Stimulated activated naive CD4-positive, alpha-beta T cell (primary cell): ENCODE measurements around the gene HAUS3.
A peak's percentile ranks its signal among the peaks of the same experiment; 100 is the strongest.
"Not testable (repeated sequence)": the region's sequence is repeated elsewhere in the genome, so short reads cannot be mapped to it uniquely, and the experiment has no call there.

Experiments
- DNase-seq, 6 experiments: peaks; one replicate each; lab custom pipeline; 2025; lab: John Stamatoyannopoulos, UW

HAUS3 gene

DNA sequence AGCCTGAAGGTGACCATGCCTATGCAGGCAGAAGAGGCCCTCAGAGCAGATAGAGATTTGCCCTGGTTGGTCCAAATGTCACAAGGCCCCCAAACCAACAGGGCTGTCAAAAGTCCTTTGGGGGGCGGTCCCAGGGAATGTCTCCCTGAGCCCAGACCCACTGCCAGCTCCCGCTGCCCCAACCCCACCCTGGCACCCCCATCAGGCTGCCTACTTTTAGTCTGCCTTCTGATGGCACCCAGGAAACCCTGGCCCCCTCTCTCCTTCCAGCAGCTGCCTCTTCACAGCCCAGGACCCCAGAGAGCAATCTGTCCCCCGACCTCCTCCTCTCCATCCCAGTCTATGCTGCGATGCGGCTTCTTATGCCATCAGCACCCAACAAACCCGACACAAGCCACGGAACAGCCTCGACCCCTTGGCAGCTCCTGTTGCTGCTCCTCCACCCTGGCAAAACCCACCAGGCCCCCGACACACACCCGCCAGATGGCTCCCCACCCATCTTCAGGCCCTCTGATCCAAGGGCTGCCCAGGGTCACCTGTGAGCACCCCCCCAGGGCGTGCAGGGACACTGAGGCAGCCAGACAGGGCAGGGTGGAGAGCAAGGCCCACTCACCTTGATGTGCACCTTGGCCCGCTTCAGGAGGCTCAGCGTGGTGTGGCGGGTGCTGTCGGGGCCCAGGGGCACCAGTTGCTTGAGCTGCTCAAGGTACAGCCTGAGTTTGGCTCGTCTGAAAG, 10.0 kb upstream of the HAUS3 start:
- DNase-seq = no peak

DNA sequence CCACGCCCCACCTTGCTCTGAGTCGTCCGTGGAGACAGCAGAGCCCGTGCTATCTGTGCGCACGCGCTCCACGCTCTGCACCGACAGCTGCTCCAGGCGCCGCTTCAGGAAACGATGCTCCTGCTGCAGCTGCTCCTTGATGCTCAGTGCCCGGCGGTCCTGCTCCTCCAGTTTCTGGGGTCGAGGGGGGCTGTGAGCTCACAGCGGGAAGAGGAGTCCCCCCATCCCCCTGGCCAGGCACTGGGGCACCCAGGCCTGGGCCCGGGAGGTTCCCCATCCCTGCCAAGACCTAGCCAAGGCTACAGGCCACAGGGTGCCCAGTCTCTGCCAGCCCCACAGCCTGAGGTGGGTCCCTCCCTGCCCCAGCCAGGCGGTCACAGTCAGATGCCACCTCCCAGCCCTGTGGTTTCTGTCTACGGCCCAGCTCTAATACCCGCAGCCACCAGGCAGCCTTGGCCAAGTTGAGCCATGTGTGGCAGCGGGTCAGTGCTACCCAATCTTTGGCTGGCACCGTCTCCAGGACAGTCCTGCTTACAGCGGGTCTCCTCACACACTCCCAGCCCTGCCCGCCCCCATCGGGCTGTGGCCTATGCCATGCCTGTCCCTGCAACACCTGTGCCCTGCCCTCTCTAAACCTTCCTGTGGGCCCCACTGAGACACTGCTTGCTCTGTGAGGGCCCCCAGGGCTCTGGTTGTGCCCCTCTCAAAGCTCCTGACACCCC, 9.3 kb upstream of the HAUS3 start:
- no peak for DNase-seq

- DNase-seq = no peak
These were observed 8.6 kb upstream of the HAUS3 start for GRCh38 chr4:2250357-2251072.

- no peak for DNase-seq
These were observed 7.8 kb upstream of the HAUS3 start for GRCh38 chr4:2249526-2250356.

DNA sequence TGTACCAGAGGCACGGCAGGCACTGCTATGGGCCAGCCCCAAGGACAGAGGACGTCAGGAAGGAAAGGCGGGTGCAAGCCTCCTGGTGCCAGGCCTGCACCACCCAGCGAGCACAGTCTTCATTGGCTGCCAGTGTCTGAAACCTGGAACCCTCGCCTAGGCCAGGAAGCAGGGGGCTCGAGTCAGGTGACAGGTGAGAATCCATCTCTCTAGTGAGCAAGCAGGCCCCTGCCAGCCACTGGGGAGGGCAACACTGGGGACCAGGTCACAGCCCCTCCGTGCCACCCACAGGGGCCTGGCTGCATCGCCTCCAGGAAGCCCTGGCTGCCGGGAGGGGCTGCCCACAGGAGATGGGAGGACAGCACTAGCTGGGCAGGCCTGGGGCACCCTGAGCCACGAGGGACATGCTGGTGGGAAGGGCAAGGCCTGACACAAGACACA, 6.9 kb upstream of the HAUS3 start:
- DNase-seq = no peak

- no peak for DNase-seq
These were observed 6.3 kb upstream of the HAUS3 start for GRCh38 chr4:2248044-2248780.

- DNase-seq = no peak
These were observed 5.5 kb upstream of the HAUS3 start for GRCh38 chr4:2247128-2248043.

DNA sequence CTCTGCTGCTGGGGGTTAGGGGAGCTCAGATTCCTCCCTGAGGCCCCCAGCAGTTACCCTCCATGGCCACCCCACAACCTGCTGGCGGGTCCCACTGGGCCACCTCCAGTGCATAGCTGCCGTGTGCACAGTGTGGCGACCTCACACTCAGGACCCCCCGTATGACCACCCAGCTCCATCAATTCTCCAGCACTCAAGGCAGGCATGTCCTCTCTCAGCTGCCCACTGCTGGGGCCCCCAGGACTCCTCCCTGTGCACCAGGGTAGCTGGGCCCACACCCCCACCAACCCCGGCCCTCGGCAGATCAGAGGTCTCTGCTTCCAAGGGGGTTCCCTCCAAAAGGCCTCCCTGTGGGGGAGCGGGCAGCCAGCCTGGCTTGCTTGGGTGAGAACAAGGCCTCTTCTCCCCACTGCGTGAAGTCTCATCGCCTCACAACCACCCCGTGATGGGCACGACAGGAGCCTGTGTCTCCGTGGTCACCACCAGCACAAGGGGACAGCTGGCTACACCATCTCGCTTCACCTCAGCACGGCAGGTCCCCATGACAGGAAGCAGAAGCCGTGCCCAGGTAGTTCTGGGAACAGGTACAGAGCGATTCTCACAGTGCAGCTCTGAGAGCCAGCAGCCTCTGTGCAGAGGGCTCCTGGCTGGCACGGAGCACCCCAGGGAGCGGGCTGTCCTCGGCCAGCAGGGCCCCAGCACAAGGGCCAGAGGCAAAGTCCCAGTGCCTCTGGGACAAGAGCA, 4.6 kb upstream of the HAUS3 start:
- no peak for DNase-seq

DNA sequence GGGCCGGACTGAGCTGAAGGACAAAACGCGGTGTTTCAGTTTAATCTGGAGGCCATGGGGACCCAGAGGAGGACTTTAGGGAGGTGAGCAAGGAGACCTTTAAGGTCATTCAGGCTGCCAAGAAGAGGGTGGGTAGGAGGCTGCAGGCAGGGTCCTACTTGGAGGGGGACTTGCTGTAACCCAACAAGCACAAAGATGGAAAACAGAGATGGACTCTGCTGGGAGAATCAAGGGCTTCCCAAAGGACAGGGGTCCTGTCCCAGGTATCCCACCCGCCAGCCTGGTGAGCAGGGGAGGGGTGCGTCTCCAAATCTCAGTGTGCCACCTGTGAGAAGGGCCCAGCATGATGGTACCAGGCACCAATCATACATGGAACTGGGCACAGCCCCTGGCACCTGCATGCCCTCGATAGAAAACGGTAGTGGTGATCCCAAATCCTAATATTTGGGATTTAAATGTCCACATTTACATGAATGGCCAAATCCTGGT, 3.9 kb upstream of the HAUS3 start:
- DNase-seq = no peak

DNA sequence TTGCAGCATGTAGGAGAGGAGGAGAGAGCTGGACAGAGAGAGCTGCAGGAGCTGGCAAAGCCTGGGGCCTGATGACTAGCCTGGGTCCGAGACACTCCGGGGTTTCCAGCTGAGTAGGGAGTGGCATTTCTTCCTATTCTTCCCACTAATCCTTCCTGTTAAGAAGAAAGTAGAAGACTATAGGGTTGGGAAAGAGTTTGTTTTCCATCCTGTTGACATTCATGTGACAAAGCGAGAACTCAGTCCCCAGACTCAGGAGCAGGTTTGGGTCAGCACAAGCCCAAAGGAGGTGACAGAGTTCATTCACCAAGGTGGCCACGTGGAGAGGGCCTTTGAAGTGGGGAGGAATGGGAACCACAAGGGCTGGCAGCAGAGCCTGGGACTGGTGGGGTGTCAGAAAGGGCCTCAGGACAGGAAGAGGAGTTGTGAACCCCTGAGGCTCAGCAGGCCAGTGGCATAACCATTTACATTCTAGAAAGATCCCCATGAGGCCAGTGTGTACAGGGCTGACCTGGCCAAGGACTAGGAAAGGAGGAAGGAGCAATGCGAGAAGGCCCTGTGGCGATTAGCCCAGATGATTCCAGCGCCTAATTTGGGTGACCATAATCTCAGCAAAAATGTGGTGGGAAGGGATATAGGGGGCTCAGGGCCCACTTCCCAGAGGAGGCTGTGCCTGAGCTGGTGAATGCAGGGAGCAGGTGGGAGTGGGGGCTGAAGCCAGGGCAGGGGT, 3.3 kb upstream of the HAUS3 start:
- no peak for DNase-seq

- DNase-seq = no peak
These were observed 1.9 kb upstream of the HAUS3 start for GRCh38 chr4:2243681-2244380.

DNA sequence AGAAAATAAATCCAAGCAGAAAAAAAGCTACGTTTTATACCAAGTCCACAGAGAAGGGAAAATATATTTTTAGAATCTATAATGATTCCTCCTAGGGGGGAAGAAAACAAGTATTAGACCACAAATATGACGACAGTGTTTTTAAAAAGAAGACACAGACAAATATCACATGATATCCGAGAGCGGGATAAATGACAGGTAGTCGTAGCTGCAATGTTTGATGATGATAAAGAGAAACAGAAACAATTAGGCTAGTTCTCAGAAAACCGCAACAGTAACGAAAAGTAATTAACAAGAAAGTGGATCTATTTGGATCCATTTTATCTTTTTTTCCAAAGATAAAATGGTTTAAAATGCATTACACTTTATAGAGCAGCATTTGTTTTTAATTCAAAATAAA, 918 bp downstream of the HAUS3 start:
- peak in 3 of 6 experiments; percentile 48 to 66 (median 50) for DNase-seq

GRCh38 chr4:2236944-2237666, 4.8 kb downstream of the HAUS3 start:
- no peak for DNase-seq

DNA sequence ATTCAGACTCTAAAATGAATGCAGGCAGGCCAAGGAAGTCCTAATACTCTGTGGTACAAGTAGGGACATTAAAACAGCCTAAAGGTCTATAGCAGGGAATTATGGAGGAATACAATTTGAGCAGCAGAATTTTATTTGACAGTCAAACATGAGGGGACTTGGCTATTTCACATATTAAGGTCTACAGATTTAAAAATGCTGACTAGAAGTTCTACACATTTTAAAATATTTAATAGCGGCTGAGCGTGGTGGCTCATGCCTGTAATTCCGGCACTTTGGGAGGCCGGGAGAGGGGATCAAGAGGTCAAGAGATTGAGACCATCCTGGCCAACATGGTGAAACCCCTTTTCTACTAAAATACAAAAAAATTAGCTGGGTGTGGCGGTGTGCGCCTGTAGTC, 10.8 kb downstream of the HAUS3 start:
- no peak for DNase-seq

DNA sequence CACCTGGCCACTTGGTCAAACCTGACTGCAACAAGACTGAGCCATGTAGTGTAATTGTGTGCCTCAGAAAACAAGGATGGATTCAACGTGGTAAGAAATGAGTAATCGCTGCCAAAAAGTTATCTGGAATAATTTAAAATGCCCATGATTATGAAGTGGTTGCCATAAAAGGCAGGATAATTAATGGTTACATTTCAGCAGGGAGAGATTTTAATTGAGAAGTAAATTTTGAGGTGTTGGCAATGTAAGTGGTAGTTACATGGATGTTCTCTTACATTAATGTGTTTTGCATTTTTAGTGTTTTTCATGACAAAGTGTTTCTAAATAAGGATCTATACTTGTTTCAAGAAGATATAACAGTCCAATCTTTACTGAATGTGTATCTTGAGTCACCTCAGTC, 15.7 kb downstream of the HAUS3 start:
- DNase-seq = no peak

GRCh38 chr4:2222838-2223237, 19.1 kb downstream of the HAUS3 start:
- DNase-seq = no peak

- not testable (repeated sequence) for DNase-seq
These were observed 20.5 kb downstream of the HAUS3 start for GRCh38 chr4:2221378-2221777.
